Measurements from ENCODE around the gene SPTY2D1. TPM values are rescaled to one million over a fixed set of nuclear protein-coding genes. Genes with fewer than 3 reads are reported as not detected.

SPTY2D1 gene
- total and polyA plus RNA-seq, 2 experiments from 2014 or later, result 5.9 to 14.1 TPM

GRCh38 chr11:18567081-18567480 lies 67.1 kb downstream of the SPTY2D1 start:
- Histone ChIP-seq H3K4me3 (no peak overlapping the region), H3K4me1 (ENCODE audit: insufficient read depth) (peaks cover 9% of the 10 kb centered on the region), H3K27ac (ENCODE audit: low read depth) (no peak overlapping the region), H3K27me3 (ENCODE audit: insufficient read depth) (no peaks in the 10 kb centered on the region), H3K4me2 (no peak overlapping the region), H3F3A (replicated peaks; ENCODE audit: low read depth) (no peaks in the 10 kb centered on the region), H3K9me2 (ENCODE audit: insufficient read depth) (no peaks in the 10 kb centered on the region), H2AFZ (no peak overlapping the region), H4K20me1 (replicated peaks; ENCODE audit: insufficient read depth) (no peaks in the 10 kb centered on the region), H3K79me2 (replicated peaks; ENCODE audit: insufficient read depth) (no peaks in the 10 kb centered on the region), H3K36me3 (ENCODE audit: insufficient read depth) (no peaks in the 10 kb centered on the region)
- no peak overlapping the region for H3K27ac Mint-ChIP-seq
- no peak overlapping the region for H3K4me3 Mint-ChIP-seq
- ATAC-seq, result no peak
- no peak for DNase-seq (ENCODE audit: low spot score)
- H3K36me3 Mint-ChIP-seq (ENCODE audit: low read depth), result 0 out of 3 replicates have a peak, but pooled peaks cover 3% of the 10 kb centered on the region
- TF ChIP-seq CREB1 (CRISPR knock-in tag; IDR thresholded peaks at IDR 0.05; ENCODE audit: low read depth) (no peak), JUNB (IDR thresholded peaks at IDR 0.05; ENCODE audit: unreplicated experiment) (no peak), POLR2AphosphoS5 (IDR thresholded peaks at IDR 0.05; ENCODE audit: low read depth) (no peak), ZNF114 (CRISPR knock-in tag; IDR thresholded peaks at IDR 0.05) (no peak), NANOG (IDR thresholded peaks at IDR 0.05; ENCODE audit: borderline replicate concordance) (no peak), ZNF331 (CRISPR knock-in tag; IDR thresholded peaks at IDR 0.05; ENCODE audit: low read depth) (no peak), CTCF (conservative IDR thresholded peaks at IDR 0.05; ENCODE audit: low read depth in 2 of 2) (no peak), ZNF462 (CRISPR knock-in tag; IDR thresholded peaks at IDR 0.05) (no peak), EZH2 (IDR thresholded peaks at IDR 0.05; ENCODE audit: low read depth, unreplicated experiment) (no peak), STAT1 (IDR thresholded peaks at IDR 0.05; ENCODE audit: unreplicated experiment) (no peak), ETS1 (IDR thresholded peaks at IDR 0.05) (no peak), REST (IDR thresholded peaks at IDR 0.05; ENCODE audit: unreplicated experiment) (no peak), EZH2phosphoT487 (IDR thresholded peaks at IDR 0.05; ENCODE audit: unreplicated experiment) (no peak)
- H3K9me3 Mint-ChIP-seq, result no peaks in the 10 kb centered on the region
- peaks cover 3% of the 10 kb centered on the region for H3K27me3 Mint-ChIP-seq (ENCODE audit: insufficient read depth, low read depth, poor library complexity)
- H3K4me1 Mint-ChIP-seq, result peaks cover 6% of the 10 kb centered on the region; the same call in 2 of the 3 replicates

Data from GM23338 (cell line).